Measurements from ENCODE around the gene IL1RAP. TPM values are rescaled to one million over a fixed set of nuclear protein-coding genes. Genes with fewer than 3 reads are reported as not detected.

Gene IL1RAP
- total RNA-seq, 1 donor = 14.8 TPM

DNA sequence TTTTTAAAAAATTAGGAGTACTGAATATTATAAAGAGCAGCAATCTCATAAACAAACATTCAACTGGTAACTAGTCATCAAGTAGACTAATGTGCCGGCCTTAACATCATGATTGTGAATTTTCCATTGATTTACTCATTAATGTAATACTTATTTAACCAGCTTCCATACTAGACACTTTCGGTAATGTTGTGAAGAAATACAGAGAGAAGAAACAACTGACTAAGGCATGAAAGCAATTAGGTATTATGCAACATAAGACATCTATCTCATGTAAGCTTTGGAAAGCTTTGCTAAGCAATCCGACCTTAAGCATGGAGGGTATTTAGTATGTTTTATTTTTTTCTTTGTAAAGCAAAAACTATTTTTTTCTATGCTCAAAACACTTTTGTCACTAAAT is 108.0 kb downstream of the IL1RAP start:
- no peak for DNase-seq (ENCODE audit: insufficient read length, low spot score, missing footprints)
- Histone ChIP-seq H3K36me3 (ENCODE audit: insufficient read depth, low read length) (no peaks in the 10 kb centered on the region), H3K4me2 (ENCODE audit: insufficient read depth, low read length) (no peak overlapping the region), H3K27me3 (ENCODE audit: insufficient read depth, low read length) (no peaks in the 10 kb centered on the region), H4K20me1 (ENCODE audit: insufficient read depth, low read length) (no peaks in the 10 kb centered on the region), H3K79me2 (ENCODE audit: insufficient read depth, low read length) (no peaks in the 10 kb centered on the region), H3K4me3 (ENCODE audit: insufficient read depth, low read length) (no peak overlapping the region), H3K9me3 (ENCODE audit: low read depth, low read length) (no peaks in the 10 kb centered on the region), H3K4me1 (ENCODE audit: insufficient read depth, low read length) (no peaks in the 10 kb centered on the region), H3K27ac (ENCODE audit: low read depth, low read length) (no peak overlapping the region), H2AFZ (ENCODE audit: low read length) (no peak overlapping the region)
- TF ChIP-seq, protein P1, sequence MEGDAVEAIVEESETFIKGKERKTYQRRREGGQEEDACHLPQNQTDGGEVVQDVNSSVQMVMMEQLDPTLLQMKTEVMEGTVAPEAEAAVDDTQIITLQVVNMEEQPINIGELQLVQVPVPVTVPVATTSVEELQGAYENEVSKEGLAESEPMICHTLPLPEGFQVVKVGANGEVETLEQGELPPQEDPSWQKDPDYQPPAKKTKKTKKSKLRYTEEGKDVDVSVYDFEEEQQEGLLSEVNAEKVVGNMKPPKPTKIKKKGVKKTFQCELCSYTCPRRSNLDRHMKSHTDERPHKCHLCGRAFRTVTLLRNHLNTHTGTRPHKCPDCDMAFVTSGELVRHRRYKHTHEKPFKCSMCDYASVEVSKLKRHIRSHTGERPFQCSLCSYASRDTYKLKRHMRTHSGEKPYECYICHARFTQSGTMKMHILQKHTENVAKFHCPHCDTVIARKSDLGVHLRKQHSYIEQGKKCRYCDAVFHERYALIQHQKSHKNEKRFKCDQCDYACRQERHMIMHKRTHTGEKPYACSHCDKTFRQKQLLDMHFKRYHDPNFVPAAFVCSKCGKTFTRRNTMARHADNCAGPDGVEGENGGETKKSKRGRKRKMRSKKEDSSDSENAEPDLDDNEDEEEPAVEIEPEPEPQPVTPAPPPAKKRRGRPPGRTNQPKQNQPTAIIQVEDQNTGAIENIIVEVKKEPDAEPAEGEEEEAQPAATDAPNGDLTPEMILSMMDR (IDR thresholded peaks at IDR 0.05; ENCODE audit: extremely low read depth, low read depth, low read length) = no peak

- no peaks in the 10 kb centered on the region for H3K79me2 ChIP-seq (ENCODE audit: insufficient read depth, low read length)
- no peaks in the 10 kb centered on the region for H3K9me3 ChIP-seq (ENCODE audit: low read depth, low read length)
These were observed 110.4 kb downstream of the IL1RAP start for GRCh38 chr3:190624282-190624681.

DNA sequence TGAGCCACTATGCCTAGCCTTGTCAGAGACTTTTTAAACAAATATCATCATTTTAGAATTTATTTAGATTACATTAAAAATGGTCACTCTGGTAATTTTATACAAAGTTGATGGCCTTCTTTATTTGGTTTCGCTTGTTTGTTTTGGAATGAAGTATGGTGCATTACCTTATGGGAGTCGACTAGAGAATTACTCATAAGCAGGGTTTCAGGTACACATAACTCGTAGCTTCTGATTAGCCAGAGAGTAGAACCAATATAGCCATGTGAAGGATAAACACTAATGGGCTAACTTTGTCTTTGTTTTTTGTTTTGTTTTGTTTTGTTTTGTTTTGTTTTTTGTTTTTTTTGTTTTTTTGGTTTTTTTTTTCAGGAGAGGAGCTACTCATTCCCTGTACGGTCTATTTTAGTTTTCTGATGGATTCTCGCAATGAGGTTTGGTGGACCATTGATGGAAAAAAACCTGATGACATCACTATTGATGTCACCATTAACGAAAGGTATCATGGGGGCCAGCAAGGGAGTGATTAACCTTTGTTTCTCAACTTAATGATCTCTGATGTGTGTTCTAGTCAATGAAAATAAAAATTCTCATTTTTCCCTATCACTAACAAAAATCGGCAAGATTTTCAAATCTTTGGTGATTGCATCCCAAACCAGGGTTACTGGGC is 113.2 kb downstream of the IL1RAP start:
- Histone ChIP-seq H3K27me3 (ENCODE audit: insufficient read depth, low read length) (no peaks in the 10 kb centered on the region), H4K20me1 (ENCODE audit: insufficient read depth, low read length) (no peaks in the 10 kb centered on the region), H3K9me3 (ENCODE audit: low read depth, low read length) (no peaks in the 10 kb centered on the region), H2AFZ (ENCODE audit: low read length) (no peak overlapping the region), H3K4me3 (ENCODE audit: insufficient read depth, low read length) (no peak overlapping the region), H3K27ac (ENCODE audit: low read depth, low read length) (no peak overlapping the region), H3K79me2 (ENCODE audit: insufficient read depth, low read length) (no peaks in the 10 kb centered on the region), H3K36me3 (ENCODE audit: insufficient read depth, low read length) (no peaks in the 10 kb centered on the region), H3K4me2 (ENCODE audit: insufficient read depth, low read length) (no peak overlapping the region), H3K4me1 (ENCODE audit: insufficient read depth, low read length) (no peaks in the 10 kb centered on the region)
- no peak for DNase-seq (ENCODE audit: insufficient read length, low spot score, missing footprints)
- TF ChIP-seq, protein P1 (IDR thresholded peaks at IDR 0.05; ENCODE audit: extremely low read depth, low read depth, low read length) = no peak

More at GRCh38 chr3:190624282-190624681, 110.4 kb downstream of the IL1RAP start:
- H3K4me2 ChIP-seq (ENCODE audit: insufficient read depth, low read length) = no peak overlapping the region
- no peaks in the 10 kb centered on the region for H3K27me3 ChIP-seq (ENCODE audit: insufficient read depth, low read length)
- no peak overlapping the region for H3K27ac ChIP-seq (ENCODE audit: low read depth, low read length)
- no peaks in the 10 kb centered on the region for H3K4me1 ChIP-seq (ENCODE audit: insufficient read depth, low read length)
- TF ChIP-seq, protein P1 (IDR thresholded peaks at IDR 0.05; ENCODE audit: extremely low read depth, low read depth, low read length) = no peak
- no peak overlapping the region for H3K4me3 ChIP-seq (ENCODE audit: insufficient read depth, low read length)
- no peaks in the 10 kb centered on the region for H3K36me3 ChIP-seq (ENCODE audit: insufficient read depth, low read length)
- DNase-seq (ENCODE audit: insufficient read length, low spot score, missing footprints) = no peak
- H2AFZ ChIP-seq (ENCODE audit: low read length) = no peak overlapping the region
- no peaks in the 10 kb centered on the region for H4K20me1 ChIP-seq (ENCODE audit: insufficient read depth, low read length)

GRCh38 chr3:190629088-190629487 is 115.2 kb downstream of the IL1RAP start:
- Histone ChIP-seq H4K20me1 (ENCODE audit: insufficient read depth, low read length) (no peaks in the 10 kb centered on the region), H3K4me1 (ENCODE audit: insufficient read depth, low read length) (no peaks in the 10 kb centered on the region), H3K9me3 (ENCODE audit: low read depth, low read length) (no peaks in the 10 kb centered on the region), H3K36me3 (ENCODE audit: insufficient read depth, low read length) (no peaks in the 10 kb centered on the region), H3K79me2 (ENCODE audit: insufficient read depth, low read length) (no peaks in the 10 kb centered on the region), H2AFZ (ENCODE audit: low read length) (no peak overlapping the region), H3K27ac (ENCODE audit: low read depth, low read length) (no peak overlapping the region), H3K27me3 (ENCODE audit: insufficient read depth, low read length) (no peaks in the 10 kb centered on the region), H3K4me3 (ENCODE audit: insufficient read depth, low read length) (no peak overlapping the region), H3K4me2 (ENCODE audit: insufficient read depth, low read length) (no peak overlapping the region)
- TF ChIP-seq, protein P1 (IDR thresholded peaks at IDR 0.05; ENCODE audit: extremely low read depth, low read depth, low read length) = no peak
- no peak for DNase-seq (ENCODE audit: insufficient read length, low spot score, missing footprints)

Data from osteoblast (primary cell).